Stimulated activated CD4-positive, alpha-beta T cell treated with anti-CD3 and anti-CD28 coated beads, TNF-alpha, amount 100 ng/mL, for 48 hours (primary cell): ENCODE data around the gene SH3GL1.

Source experiments
- DNase-seq, 3 donors: peaks; one replicate each; pipeline ENCODE4 v3.0.0-alpha.2; 2020; ENCODE audit warnings: low read depth in 3 of 3

Gene SH3GL1

DNA sequence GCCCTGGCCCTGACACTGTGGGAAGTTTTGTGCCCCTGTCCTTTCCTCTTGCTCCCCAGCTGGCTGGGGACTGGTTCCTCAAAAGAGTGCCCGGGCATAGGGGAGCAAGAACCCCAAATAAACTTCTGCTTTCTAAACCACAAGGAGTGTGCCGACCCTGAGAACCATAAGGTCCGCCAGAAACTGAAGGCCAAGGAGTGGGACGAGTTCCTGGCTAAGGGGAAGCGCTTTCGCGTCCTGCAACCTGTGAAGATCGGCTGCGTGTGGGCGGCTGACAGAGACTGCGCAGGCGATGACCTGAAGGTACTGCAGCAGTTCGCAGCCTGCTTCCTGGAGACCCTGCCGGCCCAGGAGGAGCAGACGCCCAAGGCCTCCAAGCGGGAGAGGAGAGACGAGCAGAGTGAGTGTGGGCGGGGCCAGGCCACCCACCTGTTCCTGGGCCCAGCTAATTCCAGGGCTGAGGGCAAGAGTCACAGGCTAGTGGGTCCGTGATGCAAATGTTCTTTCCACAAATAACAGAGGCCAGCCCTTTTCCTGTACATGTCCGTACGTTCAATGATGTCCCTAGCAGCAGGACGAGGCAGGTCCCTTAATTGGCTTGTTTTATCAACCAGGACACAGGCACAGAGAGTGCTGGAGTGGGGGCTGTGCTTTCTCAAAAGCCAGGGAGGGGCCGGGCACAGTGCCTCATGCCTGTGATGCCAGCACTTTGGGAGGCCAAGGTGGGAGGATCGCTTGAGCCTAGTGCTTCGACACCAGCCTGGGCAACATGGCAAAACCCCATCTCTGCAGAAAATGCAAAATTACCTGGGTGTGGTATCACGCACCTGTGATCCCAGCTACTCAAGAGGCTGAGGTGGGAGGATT lies 31.7 kb upstream of the SH3GL1 start:
- DNase-seq: no peak

DNA sequence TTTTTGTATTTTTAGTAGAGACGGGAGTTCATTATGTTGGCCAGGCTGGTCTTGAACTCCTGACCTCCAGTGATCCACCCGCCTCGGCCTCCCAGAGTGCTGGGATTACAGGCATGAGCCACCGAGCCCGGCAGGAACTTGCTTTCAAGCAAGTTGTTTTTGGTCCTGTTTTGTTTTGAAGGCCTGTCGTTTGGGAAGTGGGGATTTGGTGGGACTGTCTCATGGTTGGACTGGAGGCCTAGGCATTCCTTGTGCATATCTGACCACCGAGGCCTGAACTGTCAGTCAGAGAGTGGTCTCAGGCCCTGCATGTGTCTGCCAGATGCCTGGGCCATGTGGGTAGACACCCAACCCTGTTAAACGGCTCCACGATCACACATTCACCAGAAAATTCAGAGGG lies 30.9 kb upstream of the SH3GL1 start:
- DNase-seq: no peak

DNA sequence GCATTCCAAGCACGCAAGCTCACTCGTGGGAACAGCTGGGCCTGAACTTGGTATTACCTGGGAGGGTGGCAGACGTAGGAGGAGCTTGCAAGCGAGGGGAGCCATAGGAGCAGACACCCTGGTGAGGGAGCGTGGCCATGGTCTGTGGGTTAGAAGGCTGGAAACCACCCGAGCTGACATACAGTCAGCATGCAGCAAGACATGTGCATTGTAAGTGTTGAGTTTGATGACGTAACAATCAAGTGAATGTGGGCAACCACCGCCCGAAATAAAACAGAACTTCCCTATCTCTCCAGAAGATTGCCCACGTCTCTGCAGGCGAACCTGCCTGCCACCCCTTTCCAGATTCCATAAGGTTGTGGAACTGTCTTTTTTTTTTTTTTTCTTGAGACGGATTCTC lies 30.4 kb upstream of the SH3GL1 start:
- DNase-seq: no peak

DNA sequence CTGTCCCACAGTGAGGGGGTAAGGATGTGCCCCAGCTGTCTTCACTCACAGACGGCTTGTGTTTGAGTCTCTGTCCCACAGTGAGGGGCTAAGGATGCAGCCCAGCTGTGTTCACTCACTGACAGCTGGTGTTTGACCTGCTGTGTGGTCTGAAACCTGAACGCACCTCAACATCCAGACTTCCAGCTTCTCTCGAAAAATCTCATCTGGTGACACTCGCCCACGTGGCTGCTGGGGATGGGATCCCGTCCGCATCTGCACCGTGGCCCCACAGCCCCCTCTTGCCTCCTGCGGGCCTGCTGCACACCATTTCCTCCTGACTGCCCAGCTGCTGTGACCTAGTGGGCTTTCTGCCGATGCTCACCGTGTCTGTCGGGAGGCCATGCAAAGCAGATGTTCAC lies 29.4 kb upstream of the SH3GL1 start:
- DNase-seq: no peak

DNA sequence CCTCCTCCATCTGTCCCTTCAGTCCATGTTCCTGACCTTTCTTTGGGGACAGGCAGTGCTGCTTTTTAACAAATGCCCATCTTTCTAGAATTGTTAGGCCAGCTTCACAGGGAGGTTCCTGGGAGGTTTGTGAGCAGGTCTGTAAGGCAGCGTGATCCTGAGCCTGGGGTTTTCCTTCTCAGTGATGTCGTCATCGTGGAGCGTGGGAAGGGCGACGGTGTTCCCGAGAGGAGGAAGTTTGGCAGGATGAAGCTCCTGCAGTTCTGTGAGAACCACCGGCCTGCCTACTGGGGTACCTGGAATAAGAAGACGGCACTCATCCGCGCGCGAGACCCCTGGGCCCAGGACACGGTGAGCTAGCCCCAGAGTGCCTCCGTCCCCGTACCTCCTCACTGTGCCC lies 28.9 kb upstream of the SH3GL1 start:
- DNase-seq: no peak

DNA sequence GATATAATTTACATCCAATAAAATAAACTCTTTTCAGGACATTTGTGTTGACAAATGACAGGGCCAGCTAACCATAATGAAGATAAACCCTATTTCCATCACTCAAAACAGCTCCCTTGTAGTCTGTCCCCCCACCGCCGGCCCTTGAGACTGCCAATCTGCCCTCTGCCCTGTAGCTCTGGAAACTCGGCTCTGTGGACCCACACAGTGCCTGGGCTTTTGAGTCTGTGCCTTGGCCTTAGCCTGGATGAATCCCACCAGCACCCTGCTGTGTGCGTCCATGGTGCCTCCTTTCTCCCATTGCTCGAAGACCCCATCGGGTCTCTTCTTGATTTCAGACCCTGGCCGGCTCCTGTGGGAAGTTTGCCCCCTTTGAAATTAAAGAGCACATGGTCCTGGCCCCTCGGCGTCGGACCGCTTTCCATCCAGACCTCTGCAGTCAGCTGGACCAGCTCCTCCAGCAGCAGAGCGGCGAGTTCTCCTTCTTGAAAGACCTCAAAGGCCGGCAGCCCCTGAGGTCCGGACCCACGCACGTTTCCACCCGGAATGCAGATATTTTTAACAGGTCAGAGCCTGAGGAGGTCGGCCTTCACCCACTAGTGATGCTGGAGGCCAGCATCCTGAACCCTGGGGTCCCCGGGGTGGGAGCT lies 28.1 kb upstream of the SH3GL1 start:
- DNase-seq: no peak

DNA sequence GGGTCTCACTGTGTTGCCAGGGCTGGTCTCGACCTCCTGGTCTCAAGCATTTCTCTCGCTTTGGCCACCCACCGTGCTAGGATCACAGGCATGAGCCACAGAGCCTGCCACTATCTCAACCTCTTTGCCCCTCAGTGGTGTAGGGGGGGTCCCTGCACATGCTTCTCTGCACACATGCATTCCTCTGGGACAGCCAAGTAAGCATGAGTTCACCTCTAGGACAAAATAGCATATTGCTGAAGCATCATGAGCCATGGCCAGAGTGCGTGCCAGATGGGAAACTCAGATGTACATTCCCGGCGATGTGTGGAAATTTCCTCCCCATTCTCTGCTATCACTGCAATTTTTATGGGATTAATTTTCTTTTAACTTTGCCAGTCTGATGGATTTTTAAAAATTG lies 25.2 kb upstream of the SH3GL1 start:
- DNase-seq: no peak

DNA sequence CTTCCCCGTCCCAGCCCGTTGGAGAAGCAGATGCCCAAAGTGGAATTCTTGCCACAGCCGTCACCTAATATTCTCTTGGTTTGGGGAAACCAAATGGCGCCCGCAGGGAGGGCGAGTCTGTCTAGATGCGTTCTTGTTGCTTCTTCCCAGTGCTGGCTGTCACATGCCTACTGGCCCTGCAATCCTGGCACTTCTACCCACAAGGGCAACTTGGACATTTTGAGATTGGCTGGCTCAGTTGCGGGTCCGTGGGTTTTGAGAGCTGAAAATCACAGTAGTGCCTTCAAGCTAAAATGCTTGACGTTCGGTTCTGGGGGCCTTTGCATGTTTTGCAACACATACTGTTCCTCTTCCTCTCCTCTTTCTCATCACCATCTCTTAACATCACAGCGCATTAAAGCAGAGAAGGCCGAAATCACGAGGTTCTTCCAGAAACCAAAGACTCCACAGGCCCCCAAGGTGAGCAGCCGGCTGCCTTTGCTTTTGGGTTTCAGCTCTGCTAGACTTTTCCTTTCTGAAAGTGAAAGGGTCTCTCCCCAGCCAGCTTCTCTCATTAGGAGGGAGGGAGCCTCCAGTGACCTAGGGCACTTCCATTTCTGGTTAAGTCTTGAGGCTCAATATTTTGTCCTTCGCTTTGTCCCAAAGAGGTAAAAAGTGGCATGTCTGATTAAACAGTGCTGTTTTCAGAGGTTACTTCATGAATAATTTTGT lies 23.2 kb upstream of the SH3GL1 start:
- DNase-seq: no peak

DNA sequence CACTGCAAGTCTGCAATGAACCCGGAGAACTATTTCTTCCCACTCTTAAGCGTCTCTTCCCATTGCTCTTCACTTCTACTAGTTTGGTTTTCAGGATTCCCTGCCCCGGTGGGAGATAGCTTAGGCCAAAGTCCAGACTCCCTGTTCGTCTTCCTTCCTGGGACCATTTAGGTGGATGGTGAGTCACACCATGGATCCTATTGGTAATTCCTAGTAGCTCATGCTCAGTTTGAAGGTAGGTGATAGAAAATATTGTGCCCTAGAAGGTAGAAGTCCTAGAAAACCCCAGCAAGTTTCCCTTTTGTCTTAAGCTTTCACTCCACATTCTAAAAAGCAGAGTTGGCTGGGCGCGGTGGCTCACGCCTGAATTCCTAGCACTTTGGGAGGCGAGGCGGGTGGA lies 15.9 kb upstream of the SH3GL1 start:
- DNase-seq: no peak

DNA sequence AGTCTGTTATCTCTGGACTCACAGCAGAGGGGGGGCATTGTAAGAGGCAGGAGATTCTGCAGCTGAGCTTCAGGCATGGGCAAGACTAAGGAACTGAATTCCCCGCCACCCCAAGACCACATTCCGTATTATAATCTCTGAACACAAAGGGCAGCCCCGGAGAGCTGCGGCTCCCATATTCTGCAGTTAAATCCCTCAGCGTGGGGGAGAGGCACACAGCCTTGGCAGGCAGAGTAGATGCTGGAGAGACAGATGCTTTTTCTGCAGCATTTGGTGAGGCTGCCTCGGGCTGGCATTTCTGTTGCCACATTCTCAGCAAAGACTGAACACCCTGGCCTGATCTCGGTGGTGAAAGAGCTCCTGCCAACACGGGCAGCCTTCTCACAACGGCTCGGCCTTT lies 15.0 kb upstream of the SH3GL1 start:
- DNase-seq: no peak

DNA sequence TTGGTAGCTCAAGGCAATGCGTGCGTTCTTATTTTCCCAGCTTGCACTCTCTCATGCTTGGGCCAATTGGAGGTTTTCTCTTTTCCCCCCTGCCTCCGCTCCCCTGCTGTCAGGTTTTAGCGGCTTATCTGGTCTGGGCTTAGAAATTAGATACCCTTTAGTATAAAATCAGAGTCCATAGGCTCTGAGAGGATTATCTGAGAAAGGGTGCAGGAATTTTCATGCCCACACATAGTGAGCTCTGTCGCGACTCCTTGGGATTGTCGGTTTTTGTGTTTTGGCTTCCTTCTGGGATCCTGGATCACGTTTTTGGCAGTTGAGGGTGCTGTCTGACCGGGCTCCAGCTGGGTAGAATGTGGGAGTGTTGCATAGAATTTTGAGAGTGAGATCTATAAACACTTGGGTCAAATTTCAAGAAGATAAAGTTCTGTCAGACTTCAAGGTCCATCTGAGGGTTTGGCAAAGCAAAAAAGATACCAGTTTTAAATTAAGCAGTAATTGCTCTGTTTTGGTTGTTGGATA lies 14.5 kb upstream of the SH3GL1 start:
- DNase-seq: no peak

DNA sequence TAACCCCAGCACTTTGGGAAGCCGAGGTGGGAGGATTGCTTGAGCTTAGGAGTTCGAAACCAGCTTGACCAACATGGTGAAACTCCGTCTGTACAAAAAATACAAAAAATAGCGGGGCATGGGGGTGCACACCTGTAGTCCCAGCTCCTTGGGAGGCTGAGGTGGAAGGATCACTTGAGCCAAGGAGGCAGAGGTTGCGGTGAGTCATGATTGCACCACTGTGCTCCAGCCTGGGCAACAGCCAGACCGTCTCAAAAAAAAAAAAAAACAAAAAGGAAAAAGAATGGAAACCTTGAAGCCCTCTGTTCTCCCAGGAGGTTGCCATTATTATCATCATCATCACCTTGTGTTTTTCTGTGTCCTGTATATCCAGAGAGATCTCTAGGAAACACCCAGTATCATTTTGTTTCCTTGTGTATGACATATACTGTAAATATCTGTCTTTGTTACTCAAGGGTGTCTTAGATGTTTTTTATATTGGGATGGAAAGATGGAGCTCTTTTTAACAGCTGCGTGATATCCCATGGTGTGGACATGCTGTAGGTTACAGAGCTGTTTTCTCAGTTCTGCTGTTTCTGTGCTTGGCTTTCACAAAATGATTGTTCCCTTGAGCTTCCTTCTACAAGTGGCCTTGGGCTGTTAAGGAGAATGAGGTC lies 13.9 kb upstream of the SH3GL1 start:
- no peak for DNase-seq

DNA sequence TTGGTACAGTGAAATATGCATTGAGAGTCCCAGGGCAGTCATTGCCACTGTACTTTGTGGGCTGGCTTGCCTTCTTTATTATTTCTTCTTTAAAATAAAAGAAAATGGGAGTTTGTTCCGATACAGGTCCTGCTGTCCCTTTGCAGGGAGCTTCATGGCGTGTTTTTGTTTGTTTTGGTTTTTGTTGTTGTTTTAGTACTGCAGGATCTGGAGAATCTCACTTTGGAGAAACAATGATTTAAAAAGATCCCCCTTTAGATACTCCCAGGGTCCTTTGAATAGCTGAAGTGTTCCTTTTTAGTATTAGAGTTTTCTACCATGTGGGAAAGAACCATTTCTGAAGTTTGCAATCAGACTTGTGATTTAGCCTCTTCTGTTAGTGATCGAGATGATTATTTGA lies 13.2 kb upstream of the SH3GL1 start:
- DNase-seq: no peak

DNA sequence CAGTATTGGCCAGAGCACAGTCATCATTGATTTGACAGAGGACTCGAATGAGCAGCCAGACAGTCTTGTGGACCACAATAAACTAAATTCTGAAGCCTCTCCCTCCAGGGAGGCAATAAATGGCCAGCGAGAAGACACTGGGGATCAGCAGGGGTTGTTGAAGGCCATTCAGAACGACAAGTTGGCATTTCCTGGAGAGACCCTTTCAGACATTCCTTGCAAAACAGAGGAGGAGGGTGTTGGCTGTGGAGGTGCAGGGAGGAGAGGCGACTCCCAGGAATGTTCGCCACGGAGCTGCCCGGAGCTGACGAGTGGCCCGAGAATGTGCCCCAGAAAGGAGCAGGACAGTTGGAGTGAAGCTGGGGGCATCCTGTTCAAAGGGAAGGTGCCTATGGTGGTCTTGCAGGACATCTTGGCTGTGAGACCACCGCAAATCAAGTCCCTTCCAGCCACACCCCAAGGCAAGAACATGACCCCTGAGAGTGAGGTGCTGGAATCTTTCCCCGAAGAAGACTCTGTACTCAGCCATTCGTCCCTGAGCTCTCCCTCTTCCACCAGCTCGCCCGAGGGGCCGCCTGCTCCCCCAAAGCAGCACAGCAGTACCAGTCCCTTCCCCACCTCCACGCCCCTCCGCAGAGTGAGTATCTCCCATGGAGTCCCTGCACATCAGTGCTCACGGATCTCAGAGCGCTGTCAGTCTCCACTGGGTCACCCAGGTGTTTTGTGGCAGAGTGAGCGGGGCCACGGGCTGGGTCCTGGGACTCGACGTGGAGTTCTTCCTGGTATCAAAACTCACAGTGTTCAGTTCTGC lies 9.0 kb upstream of the SH3GL1 start:
- no peak for DNase-seq

DNA sequence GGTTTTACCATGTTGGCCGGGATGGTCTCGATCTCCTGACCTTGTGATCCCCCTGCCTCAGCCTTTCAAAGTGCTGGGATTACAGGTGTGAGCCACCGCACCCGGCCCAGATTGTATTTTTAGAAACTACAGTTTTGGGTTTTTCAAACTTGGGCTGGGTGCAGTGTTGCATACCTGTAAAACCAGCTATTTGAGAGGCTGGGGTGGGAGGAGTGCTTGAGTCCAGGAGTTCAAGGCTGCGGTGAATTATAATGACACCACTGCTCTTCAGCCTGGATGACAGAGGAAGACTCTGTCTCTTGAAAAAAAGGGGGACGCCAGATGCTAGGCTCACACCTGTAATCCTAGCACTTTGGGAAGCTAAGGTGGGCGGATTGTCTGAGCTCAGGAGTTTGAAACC lies 6.3 kb upstream of the SH3GL1 start:
- no peak for DNase-seq

DNA sequence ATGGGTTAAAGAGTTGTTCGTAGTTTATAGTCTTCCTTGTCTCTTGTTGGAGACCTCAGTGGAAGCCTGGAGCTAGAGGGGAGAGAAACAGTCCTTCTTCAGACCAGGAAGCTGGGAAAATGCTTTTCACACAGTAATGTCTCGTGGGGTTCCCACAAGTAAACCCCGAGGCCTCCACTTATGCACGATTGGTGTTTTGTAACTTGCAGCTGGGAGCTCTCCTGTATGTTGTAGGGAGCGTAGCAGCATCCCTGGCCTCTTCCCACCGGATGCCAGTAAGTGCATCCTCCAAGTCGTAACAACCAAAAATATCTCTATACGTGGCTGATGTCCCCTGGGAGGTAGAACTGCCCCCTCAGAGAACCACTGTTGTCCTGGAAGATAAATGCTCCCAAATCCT lies 5.6 kb upstream of the SH3GL1 start:
- DNase-seq: no peak

DNA sequence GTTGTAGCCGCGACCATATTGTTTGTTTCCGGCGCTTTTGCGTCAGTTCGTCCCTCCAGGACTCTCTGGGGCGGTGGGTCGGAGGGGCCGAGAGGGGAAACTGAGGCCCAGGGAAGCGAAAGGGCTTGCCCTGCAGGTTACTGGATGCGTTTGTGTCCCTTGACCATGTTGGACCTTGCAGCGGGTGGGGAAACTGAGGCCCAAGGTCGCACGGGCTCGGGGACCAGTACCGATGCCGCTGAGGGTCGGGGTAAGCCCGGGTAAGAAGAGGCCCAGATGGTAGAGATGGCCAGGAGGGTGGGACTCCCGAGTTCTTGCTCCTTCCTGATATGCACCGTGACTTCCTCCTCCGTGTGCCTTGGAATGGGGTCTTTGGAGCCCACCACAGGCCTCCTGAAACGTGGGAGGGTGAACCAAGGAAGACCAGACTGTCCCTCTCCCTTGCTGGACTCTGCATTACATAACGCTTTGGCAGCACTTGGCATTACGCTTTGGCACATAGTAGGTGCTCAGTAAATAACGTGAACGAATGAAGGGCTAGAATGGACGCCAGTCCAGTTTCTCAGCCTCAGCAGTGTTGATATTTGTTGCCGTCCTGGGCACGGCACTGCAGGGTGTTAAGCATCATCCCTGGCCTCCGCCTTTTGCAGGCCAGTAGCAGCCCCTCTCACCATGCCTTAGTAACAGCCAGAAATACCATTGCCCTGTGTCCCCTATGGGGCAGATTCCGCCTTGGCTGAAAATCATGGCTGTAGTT lies 2.8 kb upstream of the SH3GL1 start:
- no peak for DNase-seq

DNA sequence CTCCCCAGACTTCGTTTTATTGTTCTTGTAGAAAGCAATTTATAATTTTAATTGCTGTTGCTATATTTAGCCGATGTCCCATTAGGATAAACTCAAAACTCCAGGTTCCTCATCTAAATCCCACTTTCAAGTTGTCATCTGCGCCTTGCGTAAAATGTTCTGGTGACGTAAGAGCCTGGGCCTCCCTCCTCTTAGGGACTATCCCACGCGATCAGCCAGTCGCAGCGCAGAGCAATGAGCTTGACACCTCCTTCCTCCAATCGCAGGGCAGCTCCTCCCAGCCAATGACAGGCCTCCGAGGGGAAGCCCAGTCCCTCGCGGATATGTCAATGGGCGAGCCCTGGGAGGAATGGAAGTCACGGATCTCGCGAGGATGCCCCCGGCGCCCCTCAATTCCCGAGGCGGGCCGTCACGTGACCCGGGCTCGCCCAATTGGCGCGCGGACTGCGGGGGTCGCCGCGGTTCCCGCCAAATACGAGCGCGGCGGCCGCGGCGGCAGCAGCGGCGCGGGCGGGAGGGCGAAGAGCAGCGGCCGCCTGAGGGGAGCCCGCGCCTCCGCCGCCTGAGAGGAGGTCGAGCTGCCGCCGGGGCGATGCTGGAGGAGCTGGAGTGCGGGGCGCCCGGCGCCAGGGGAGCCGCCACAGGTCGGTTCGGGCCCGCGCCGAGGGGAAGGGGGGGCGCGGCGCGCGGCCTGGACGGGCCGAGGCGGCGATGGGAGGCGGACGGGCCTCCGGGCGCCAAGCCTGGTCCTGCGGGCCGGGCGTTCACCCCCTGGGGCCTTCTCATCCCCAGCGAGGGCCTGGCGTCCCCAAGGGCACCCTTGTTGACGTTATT lies 2.0 kb upstream of the SH3GL1 start, which contains the start of gene CHAF1A:
TSS of gene CHAF1A (plus strand) at position 470 of the 834 bp plus-strand sequence. CDS start at position 593, 123 bp downstream.
- DNase-seq: peak; percentile 98 to 99 (median 99)

DNA sequence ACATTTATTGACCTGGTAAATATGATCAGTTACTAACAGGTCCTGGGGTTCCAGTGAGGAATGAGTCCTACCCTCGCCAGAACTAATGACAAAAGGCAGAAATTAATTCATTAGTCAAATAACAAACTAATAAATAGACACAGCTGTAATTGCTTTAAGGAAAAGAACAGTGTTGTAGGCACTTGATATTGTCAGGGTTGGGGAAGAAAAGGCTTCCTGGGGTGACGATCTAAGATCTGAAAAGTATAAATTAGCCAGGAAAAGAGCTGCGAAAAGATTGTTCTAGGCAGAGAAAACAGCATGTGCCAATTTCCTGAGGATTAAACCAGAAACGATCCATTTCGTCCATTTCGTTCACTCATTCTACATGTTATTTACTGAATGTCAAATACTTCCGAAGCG lies 1.4 kb upstream of the SH3GL1 start:
- DNase-seq: no peak

DNA sequence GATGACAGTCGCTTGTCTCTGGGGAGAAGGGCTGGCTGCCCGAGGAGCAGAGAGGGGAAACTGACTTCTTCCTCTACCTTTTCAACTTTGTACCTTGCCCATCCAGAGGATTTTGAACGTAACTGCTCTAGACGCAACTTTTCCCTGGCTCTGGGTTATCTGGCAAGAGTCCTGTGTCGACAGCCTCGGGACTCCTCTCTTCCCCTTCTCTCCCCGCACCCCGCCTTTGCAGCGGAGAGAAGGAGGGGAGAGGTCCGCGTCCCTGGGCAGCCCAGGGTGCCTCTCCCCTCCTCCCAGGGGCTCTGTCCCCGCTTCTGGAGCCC lies 574 bp downstream of the SH3GL1 start:
- DNase-seq: no peak
